NCI-H1694 (cell line): Measurements from ENCODE around the gene FLYWCH2.
"Not testable (repeated sequence)": the region's sequence is repeated elsewhere in the genome, so short reads cannot be mapped to it uniquely, and the experiment has no call there.

Source experiments
- DNase-seq: peaks from one replicate; lab custom pipeline; 2025; lab: John Stamatoyannopoulos, UW

FLYWCH2 gene

DNA sequence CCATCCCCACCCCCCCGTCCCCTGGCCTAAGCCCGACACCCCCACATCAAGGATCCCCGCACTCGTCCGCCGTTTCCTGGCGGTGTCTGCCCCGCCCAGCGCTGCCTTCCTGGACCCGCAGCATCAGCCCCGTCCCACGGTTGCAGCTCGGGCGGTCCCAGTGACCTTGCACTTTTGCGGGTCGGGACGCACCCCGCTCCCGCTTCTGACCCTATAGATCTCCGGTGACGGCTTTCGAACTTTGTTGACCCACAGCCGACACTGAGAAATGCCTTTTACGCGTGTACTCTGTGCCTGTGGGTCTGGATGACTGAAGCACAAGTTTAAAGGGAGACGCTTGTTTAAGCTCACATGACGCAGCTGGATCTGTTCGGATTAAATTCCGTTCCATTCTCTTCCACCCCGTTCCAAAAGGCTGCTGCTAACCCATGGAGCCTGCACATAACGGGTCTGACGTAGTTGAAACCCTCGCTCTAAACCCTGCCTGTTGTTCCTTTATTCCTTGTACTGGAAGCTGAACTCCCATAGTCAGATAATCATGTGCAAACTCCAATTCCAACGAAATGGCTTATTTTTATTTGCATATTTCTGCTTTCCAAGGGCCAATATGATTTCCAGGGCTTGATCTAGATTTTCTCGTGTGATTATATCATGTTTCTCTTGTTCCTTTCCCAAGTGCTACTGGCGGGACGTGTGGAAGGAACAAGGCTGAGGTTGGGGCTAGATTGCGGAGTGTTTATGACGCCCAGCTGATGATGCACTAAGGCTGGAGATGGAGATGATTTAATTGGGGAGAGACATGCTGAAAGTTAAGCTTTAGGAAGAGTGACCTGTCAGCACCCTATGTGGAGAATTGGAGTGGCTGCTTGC lies 29.6 kb downstream of the FLYWCH2 start:
- DNase-seq = no peak

DNA sequence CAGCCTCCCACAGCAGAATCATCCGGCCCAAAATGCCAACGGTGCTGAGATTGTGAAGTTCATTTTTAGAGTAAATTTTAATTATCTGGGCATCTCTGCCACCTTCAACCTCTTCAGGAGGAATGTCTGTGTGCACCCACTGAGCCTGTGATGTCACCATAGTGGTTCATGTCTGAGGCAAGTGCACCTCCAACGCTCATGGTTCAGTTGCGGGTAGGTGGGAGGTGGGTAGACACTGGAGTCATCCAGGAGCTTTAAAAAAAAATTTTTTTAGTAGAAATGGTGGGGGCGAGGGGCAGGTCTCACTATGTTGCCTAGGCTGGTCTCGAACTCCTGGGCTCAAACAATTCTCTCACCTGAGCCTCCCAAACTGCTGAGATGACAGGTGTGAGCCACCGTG lies 30.6 kb downstream of the FLYWCH2 start:
- no peak for DNase-seq

DNA sequence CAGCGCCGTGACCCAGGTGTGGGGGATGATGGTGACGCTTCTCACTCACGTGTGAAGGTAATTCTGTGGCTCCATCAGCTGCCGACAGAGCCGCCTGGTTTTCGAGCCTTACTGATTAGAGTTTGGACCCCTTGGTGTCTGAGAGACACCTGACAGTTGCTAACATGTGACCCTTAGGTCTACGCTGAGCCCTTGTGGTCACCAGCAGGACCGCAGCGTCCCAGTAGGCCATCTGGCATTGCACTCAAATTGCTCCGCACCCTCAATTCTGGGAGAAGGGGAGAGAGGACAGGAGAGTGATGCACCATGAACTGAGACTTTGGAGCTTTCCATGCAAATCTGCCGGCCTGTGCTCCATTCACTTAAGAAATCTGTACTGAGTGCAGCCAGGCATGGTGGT lies 31.2 kb downstream of the FLYWCH2 start:
- DNase-seq = no peak

DNA sequence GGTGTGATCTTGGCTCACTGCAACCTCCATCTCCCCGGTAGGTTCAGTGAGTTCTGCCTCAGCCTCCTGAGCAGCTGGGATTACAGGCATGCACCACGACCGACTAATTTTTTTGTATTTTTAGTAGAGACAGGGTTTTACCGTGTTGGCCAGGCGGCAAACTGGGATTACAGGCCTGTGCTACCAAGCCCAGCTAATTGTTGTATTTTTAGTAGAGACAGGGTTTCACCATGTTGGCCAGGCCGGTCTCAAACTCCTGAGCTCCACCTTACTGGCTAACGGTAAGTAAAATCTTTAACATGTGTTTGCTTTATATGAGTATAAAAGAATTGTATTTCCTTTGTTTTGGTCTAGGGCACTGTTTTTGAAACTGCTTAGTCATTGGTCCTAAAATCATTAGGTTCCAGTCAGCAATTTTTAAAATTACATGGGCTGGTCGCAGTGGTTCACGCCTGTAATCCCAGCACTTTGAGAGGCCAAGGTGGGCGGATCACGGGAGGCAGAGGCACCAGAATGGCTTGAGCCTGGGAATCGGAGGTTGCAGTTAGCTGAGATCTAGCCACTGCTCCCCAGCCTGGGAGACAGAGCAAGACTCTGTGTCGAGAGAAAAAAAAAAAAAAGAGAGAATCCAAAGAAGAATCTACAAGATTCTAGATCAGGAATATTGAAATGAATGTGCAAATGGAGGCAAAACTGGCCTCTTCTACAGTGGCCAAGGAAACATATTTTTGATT lies 32.3 kb downstream of the FLYWCH2 start:
- no peak for DNase-seq

DNA sequence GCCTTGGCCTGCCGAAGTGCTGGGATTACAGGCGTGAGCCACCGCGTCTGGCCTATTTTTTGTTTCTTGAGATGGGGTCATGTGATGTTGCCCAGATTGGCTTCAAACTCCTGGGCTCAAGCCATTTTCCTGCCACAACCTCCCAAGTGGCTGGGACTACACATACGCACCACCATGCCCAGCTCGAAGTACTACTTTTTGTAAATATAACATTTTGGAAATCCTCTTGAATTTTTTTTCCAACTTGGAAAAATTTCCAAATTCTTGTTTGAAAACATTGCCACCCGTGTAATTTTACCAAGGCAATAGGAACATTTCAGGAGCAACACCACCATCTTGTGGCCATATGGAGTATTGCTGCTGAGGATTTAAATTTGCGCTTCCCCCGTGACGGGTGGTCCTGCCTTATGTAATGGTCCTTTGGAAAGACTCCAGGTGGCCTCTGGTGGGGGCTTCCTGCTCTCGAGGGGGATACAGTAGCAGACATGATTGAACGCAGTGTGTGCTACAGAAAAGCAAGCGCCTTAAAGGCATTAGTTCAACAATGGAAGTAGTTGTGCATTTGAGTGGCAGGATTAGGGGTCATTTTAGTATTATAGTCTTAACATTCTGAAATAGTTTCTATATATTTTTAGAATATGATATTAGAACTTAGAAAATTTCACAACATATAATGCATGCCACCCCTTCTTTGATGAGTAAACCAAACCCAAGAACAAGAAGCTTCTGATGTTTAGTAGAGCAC lies 36.7 kb downstream of the FLYWCH2 start:
- peak; percentile 62 for DNase-seq

DNA sequence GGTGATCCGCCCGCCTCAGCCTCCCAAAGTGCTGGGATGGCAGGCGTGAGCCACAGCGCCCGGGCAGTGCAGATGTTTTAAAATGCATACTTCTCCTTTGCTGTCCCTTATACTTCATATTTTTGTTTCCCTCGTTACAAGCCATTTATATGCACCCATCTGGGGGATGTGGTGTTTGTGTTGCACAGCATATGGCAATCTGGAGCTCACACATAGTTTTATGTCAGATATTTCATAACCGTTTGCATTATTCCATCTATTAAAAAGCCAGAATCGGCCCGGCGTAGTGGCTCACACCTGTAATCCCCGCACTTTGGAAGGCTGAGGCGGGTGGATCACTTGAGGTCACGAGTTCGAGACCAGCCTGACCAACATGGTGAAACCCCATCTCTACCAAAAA lies 40.5 kb downstream of the FLYWCH2 start:
- no peak for DNase-seq

DNA sequence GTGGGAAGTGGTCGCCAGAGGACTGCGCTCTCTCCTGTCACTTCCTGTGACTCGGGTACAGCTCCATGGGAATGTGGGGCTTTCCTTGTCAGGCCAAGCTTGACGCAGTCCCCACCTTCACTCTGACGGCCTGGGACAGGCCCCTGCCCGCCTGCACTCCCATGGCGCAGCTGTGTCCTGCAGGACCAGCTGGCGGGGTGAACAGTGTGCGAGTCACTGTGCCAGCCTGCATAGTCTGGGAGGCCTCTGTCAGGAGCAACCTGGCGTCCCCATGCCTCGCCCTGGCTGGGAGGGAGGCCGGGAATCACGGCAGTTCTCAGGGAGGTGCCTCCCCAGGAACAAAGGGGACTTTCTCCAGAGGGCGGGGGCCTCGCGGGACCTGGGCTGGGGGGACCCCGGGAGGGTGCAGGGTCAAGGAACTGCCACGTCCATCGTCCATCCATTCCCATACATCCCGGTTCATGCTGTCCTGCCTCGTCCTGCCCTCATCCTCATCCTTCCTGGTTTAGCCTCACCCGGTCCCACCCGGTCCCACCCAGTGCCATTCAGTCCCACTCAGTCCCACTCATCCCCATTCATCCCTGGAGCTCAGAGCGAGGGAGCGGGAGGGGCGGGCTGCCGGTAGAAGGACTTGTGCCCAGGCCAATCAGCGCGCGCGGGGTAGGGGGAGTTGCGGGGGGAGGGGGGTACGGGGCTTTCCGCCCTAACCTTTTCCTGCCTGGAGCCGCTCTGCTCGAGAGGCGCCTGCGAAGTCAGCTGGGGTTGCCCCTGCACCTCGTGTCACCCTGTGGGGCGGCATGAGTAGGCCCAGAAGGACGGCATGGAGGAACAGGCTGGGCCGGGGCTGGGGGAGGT lies 42.1 kb downstream of the FLYWCH2 start:
- peak; percentile 50 for DNase-seq

DNA sequence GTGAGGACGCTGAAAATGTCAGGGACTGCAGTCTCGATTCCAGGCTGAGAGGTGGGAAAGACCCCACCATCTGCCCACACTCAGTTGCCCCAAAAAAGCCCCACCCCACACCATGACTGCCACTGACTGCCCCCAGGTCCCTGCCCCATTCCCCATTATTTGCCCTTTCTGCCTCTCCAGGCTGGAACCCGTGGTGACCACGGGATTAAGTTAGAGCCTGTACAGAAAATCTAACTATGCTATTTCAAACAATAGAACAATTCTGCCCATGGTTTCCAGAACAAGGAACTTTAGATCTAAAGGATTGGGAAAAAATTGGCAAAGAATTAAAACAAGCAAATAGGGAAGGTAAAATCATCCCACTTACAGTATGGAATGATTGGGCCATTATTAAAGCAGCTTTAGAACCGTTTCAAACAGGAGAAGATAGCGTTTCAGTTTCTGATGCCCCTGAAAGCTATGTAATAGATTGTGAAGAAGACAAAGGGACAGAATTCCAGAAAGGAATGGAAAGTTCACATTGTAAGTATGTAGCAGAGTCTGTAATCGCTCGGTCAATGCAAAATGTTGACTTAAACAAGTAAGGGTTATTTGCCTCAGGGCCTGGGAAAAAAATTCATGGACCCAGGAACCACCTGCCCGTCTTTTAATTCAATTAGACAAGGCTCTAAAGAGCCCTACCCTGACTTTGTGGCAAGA lies 43.1 kb downstream of the FLYWCH2 start:
- DNase-seq = no peak

DNA sequence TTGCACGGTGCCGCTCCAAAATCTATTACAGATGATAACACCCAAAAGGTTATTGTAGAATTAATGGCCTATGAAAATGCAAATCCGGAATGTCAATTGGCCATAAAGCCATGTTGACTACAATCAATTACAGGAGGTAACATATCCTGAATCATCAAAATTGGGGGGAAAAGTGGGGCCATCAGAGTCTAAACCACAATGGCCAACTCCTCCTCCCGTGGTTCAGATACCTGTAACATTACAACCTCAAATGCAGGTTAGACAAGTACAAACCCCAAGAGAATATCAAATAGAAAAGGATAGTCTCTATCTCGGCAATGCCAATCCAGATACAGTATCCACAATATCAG lies 43.6 kb downstream of the FLYWCH2 start:
- DNase-seq = no peak

DNA sequence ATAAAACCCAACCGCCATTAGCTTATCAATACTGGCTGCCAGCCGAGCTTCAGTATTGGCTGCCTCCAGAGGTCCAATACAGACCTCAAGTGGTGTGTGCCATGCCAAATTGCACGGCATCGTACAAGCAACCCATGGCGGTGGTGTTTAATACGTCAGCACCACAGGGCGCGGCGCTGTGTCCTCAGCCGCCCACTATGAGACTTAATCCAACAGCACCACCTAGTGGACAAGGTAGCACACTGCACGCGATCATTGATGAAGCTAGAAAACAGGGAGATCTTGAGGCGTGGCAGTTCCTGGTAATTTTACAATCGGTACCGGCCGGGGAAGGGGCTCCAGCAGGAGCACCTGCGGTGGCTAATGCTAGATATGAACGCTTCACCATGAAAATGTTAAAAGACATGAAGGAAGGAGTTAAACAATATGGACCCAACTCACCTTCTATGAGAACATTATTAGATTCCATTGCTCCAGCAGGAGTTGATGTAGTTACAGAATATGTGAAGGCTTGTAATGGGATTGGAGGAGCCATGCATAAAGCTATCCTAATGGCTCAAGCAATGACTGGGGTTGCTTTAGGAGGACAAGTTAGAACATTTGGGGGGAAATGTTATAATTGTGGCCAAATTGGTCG lies 44.1 kb downstream of the FLYWCH2 start:
- peak; percentile 87 for DNase-seq

DNA sequence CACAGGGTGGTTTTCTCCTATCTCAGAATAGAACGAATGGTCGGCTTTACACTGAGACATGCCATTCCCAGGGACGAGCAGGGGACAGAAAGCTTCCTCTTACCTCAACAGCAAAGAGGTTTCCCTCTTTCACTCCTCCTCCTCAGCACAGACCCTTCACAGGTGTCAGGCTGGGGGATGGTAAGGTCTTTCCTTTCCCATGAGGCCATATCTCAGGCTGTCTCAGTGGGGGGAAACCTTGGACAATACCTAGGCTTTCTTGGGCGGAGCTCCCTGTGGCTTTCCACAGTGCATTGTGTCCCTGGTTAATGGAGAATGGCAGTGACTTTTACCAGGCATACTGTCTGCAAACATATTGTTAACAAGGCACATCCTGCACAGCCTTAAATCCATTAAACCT lies 45.1 kb downstream of the FLYWCH2 start:
- DNase-seq = not testable (repeated sequence)

DNA sequence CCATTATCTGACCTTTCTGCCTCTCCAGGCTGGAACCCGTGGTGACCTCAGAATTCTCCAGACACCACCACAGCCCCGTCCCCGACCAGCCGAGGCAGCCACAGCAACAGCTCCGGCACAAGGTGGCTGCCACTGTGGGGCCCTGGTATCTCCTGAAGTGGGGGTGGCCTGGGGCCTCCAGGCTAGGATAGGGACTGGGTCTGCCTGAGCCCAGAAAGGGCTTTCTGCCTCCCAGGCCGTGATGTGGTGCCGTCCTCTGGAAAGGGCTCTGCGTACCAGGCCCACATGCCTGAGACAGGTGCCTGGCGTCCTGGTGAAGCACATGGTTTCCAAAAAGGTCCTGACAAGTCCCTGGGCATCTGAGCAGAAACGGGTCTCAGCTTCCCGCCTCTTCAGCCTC lies 45.8 kb downstream of the FLYWCH2 start:
- no peak for DNase-seq

DNA sequence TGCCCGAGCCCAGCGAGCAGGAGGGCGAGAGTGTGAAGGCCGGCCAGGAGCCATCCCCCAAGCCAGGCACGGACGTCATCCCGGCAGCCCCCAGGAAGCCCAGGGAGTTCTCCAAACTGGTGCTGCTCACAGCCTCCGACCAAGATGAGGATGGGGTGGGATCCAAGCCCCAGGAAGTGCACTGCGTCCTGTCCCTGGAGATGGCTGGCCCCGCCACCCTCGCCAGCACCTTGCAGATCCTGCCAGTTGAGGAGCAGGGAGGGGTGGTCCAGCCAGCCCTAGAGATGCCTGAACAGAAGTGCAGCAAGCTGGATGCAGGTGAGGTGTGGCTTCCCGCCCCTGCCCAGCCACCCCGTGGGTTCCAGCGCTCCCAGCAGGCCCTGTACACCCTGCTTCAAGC lies 46.7 kb downstream of the FLYWCH2 start:
- DNase-seq = no peak

DNA sequence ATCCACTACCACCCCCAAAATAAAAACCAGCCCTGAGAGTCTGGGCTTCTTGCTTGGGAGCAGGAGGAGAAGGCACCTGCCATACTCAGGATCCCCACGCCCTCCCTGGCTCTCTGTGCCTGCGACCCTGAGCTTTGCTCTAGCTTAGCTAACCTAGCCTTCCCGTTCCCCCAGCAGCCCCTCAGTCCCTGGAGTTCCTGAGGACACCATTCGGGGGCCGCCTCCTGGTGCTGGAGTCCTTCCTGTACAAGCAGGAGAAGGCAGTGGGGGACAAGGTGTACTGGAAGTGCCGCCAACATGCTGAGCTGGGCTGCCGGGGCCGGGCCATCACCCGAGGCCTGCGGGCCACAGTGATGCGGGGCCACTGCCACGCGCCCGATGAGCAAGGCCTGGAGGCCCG lies 47.2 kb downstream of the FLYWCH2 start:
- no peak for DNase-seq

DNA sequence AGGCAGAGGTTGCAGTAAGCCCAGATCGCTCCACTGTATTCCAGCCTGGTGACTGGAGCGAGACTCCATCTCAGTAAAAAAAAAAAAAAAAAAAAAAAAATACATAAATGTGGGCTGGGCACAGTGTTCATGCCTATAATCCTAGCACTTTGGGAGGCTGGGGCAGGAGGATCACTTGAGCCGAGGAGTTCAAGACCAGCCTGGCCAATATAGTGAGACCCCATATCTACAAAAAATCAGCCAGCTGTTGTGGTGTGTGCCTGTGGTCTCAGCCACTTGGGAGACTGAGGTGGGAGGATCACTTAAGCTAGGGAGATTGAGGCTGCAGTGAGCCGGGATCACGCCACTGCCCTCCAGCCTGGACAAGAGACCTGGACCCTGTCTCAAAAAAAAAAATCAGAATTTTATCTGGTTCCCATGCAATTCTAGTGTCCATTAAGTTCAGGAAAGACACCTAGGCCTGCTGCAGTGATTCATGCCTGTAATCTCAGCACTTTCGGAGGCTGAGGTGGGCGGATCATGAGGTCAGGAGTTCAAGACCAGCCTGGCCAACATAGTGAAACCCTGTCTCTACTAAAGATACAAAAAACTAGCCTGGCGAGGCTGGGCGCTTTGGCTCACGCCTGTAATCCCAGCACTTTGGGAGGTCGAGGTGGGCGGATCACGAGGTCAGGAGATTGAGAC lies 48.4 kb downstream of the FLYWCH2 start:
- not testable (repeated sequence) for DNase-seq

DNA sequence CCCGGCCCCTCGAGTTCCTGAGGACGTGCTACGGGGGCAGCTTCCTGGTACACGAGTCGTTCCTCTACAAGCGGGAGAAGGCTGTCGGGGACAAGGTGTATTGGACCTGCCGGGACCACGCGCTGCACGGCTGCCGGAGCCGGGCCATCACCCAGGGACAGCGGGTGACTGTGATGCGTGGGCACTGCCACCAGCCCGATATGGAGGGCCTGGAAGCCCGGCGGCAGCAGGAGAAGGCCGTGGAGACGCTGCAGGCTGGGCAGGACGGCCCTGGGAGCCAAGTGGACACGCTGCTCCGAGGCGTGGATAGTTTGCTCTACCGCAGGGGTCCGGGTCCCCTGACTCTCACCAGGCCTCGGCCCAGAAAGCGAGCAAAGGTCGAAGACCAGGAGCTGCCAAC lies 50.1 kb downstream of the FLYWCH2 start:
- DNase-seq = no peak

DNA sequence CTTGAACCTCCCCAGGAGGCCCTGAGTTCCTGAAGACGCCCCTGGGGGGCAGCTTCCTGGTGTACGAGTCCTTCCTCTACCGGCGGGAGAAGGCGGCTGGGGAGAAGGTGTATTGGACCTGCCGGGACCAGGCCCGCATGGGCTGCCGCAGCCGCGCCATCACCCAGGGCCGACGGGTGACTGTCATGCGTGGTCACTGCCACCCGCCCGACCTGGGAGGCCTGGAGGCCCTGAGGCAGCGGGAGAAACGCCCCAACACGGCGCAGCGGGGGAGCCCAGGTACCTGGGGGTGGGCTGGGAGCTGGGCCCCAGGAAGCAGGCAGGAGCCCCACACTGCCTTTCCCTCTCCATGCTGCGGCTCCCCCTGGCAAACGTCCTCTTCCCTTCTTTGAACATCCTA lies 50.7 kb downstream of the FLYWCH2 start:
- DNase-seq = no peak

DNA sequence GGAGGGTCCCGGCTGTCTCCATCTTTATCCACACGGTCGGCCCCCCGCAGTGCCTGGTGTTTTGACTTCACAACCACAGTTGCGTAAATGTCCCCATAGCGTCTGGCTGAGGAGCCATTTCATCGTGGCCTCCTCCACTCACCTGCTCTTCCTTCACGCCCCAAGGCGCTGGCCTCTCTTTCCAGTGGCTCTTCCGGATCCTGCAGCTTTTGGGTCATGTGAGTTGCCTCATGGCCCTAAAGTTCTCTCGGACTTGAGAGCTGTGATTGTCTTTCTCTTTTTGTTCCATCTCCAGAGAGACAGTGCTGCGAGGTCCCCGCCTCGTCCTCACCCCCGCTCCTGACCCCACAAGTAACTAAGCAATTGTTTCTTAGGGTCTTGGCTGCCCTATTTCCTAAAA lies 51.4 kb downstream of the FLYWCH2 start:
- DNase-seq = no peak

DNA sequence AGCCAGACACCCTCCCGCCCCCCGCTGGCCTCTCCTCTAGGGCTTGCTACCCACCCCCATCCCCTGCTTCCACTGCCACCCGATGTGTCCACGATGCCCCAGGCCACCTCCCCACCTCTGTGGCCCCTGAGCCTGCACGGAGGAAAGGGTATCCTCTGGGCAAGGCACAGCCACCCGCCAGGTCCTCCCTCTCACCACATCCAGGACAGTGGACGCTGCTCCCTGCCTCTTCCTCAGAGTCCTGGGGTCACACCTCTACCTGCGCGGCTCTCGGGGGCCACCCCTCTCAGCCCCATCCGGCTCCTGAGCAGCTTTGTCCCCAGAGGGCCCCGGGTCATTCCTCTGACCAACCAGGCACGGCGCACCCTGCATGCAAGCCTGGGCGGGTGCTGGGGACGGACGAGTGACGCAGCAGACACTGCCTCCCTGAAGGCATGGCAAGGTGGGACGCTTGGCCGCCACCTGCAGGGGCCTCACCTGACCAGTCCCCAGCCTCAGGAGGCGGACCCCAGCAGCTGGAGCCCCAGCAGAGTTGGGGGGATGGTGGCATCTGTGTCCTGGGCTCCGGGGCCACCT lies 53.5 kb downstream of the FLYWCH2 start:
- no peak for DNase-seq

DNA sequence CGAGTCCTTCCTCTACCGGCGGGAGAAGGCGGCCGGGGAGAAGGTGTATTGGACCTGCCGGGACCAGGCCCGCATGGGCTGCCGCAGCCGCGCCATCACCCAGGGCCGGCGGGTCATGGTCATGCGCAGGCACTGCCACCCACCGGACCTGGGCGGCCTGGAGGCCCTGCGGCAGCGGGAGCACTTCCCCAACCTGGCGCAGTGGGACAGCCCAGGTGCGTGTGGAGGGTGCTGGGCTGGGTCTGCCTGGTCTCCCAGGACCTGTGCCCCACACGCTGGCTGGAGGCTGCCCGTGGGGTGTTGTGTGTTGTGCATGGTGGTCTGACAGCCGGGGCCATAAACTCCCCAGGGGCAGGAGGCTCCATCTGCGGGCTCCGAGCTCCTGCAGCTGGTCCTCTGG lies 54.2 kb downstream of the FLYWCH2 start:
- no peak for DNase-seq
